Neural progenitor cell (in vitro differentiated cells): ENCODE measurements around the gene UBR4.

Source experiments
- CTCF ChIP-seq: fragments of 200-600 bp; sonication (generic); IDR thresholded peaks from 2 replicates; pipeline ENCODE4 v1.5.1; 2017; ENCODE audit warnings: antibody characterized with exemption, mild to moderate bottlenecking
- EZH2 ChIP-seq: fragments of 200-600 bp; sonication (generic); IDR thresholded peaks from 2 replicates; pipeline ENCODE4 v1.6.1; 2017; ENCODE audit warnings: antibody characterized with exemption, mild to moderate bottlenecking, moderate library complexity
- EZH2phosphoT487 ChIP-seq: fragments of 200-600 bp; sonication (generic); IDR thresholded peaks from 2 replicates; pipeline ENCODE4 v1.6.1; 2017; ENCODE audit warnings: antibody characterized with exemption

DNA sequence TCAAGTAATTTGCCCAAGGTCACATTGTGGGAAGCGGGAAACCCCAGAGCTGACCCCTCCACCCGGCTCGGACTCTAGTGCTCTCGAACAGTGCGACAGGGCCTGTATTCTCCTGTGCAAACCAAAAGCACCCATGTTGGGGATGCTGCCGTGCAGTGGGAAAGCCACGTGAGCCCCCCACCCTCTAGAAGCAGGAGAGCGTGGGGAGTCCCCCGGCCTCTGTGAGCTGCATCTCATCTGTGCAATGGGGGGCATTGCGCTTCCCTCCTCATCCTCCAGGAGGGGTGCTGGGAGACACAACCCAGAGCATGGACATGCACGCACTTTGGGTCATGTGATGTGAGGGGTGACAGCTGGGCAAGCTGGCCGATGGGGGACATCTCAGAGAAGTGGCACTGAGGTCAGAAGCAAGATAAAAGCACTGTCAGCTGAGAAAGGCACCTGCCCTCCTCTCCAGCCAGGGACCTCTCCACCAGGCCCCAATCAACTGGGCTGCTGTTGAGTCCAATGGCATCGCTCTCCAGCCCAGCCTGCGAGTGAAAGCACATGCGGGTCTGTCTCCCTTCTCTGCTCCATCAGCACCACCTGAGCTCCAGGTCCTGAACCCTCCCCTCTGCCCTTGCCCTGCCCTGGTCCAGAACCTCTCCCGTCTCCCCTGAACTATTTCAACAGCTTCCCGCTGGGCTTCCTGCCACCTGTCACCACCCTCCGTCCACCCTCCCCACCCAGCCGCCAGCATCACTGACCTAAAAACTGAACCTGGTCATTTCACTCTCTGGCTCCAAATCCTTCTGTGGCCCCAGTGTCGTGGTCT lies 177.2 kb downstream of the UBR4 start:
- TF ChIP-seq CTCF: peak; percentile 6
- TF ChIP-seq EZH2: no peak
- no peak for TF ChIP-seq EZH2phosphoT487
